Adipocyte (in vitro differentiated cells): Measurements from ENCODE around the gene GRK1.
A peak's percentile ranks its signal among the peaks of the same experiment; 100 is the strongest.
"Not testable (repeated sequence)": the region's sequence is repeated elsewhere in the genome, so short reads cannot be mapped to it uniquely, and the experiment has no call there.

Experiments used
- DNase-seq: peaks from one replicate; pipeline ENCODE4 v3.0.0-alpha.2; 2015; ENCODE audit warnings: low read depth
- H3K27me3 ChIP-seq: replicated peaks from 2 replicates; pipeline ENCODE4 v1.7.0; 2013; ENCODE audit warnings: mild to moderate bottlenecking, low read length, moderate library complexity; ENCODE audit not compliant: control insufficient read depth, insufficient read depth
- H3K36me3 ChIP-seq: 2 replicates; pipeline ENCODE4 v1.7.0; 2013; ENCODE audit warnings: low read length, mild to moderate bottlenecking, moderate library complexity; ENCODE audit not compliant: control insufficient read depth, insufficient read depth, severe bottlenecking
- H3K4me1 ChIP-seq: 2 replicates; pipeline ENCODE4 v1.7.0; 2013; ENCODE audit warnings: mild to moderate bottlenecking, low read length, moderate library complexity; ENCODE audit not compliant: control insufficient read depth, insufficient read depth
- H3K4me3 ChIP-seq: 2 replicates; pipeline ENCODE4 v1.7.0; 2013; ENCODE audit warnings: mild to moderate bottlenecking, low read length, moderate library complexity
- H3K9ac ChIP-seq: 2 replicates; pipeline ENCODE4 v1.7.0; 2013; ENCODE audit warnings: mild to moderate bottlenecking, low read length, moderate library complexity
- H3K9me3 ChIP-seq: 2 replicates; pipeline ENCODE4 v1.7.0; 2013; ENCODE audit warnings: mild to moderate bottlenecking, low read length, moderate library complexity; ENCODE audit not compliant: control insufficient read depth

Gene GRK1

GRCh38 chr13:113670541-113670940, 3.5 kb downstream of the GRK1 start:
- DNase-seq = no peak
- no peaks in the 10 kb centered on the region for H3K4me1 ChIP-seq
- no peak overlapping the region for H3K9ac ChIP-seq
- no peaks in the 10 kb centered on the region for H3K9me3 ChIP-seq
- H3K36me3 ChIP-seq = no peaks in the 10 kb centered on the region
- peaks cover 22% of the 10 kb centered on the region for H3K27me3 ChIP-seq
- H3K4me3 ChIP-seq = no peak overlapping the region

DNA sequence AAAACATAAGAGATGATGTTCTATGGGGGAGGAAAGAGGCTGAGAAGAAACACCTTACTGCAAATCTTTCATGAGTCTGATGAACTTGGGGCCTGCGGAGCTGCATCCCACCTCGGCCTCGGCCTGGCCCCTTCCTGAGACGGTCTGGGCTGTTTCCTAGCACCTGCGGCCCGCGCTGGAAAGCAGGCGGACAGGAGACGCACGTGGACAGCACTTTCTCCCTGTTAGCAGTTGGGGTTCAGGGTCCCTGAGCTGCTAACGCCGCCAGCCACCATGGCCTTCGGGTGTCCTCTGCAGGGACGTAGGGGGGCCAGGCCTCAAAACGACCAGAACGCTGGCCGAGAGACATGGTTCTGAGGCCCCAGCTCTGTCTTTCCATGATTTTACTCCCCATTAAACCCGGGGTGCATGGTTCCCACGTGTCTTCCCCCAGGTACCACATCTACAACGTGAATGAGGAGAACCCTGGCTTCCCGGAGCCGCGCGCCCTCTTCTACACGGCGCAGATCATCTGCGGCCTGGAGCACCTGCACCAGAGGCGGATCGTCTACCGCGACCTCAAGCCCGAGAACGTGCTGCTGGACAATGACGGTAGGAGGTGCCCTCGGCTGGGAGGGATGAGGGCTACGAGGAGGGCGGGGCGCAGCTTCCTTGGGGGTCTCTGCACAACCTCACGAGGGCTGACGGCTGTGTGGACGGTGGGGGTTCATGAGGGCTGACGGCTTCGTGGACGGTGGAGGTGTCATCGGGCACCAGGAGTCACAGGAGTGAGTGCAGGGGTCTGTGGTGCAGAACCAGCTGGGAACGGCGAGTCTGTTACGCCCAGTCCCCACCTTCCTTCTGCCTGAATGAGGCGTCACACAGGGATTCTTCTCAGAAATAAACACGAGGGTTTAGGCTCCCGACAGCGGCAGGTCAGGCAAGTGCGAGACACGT, 4.3 kb downstream of the GRK1 start:
- Histone ChIP-seq H3K4me1 (no peaks in the 10 kb centered on the region), H3K4me3 (no peak overlapping the region), H3K9ac (no peak overlapping the region), H3K36me3 (no peaks in the 10 kb centered on the region), H3K27me3 (peaks cover 16% of the 10 kb centered on the region), H3K9me3 (no peaks in the 10 kb centered on the region)
- DNase-seq = no peak

DNA sequence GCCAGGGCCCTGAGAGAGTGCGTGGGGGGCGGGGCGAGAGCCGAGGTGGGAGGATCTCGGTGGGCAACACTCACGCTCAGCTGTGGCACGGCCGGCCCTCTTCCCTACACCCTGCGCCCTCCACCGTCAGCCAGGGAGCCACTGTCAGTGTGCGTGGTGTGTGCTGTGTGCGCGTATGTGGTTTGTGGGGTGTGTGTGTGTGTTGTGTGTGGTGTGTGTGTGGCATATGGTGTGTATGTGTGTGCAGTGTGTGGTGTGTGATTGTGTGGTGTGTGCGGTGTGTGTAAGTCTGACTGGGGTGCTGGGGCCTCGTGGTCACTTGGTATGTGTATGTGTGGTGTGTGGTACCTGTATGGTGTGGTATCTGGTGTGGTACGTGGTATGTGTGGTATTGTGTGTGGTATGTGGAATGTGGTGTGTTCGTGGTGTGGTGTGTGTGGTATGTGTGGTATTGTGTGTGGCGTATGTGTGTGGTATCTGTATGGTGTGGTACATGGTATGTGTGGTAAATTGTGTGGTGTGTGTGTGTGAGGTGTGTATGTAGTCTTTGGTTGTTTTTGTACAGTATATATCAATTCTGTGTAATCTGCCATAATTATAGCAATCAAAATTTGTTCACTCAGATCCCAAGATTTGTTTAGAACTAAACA, 5.1 kb downstream of the GRK1 start:
- Histone ChIP-seq H3K4me1 (no peaks in the 10 kb centered on the region), H3K9me3 (no peaks in the 10 kb centered on the region), H3K9ac (no peak overlapping the region), H3K27me3 (peaks cover 14% of the 10 kb centered on the region), H3K4me3 (no peak overlapping the region), H3K36me3 (no peaks in the 10 kb centered on the region)
- no peak for DNase-seq

- no peak for DNase-seq
- Histone ChIP-seq H3K27me3 (peaks cover 4% of the 10 kb centered on the region), H3K9me3 (no peaks in the 10 kb centered on the region), H3K36me3 (no peaks in the 10 kb centered on the region), H3K9ac (no peak overlapping the region), H3K4me3 (no peak overlapping the region), H3K4me1 (no peaks in the 10 kb centered on the region)
Measured at GRCh38 chr13:113722921-113723320, 55.9 kb downstream of the GRK1 start.

DNA sequence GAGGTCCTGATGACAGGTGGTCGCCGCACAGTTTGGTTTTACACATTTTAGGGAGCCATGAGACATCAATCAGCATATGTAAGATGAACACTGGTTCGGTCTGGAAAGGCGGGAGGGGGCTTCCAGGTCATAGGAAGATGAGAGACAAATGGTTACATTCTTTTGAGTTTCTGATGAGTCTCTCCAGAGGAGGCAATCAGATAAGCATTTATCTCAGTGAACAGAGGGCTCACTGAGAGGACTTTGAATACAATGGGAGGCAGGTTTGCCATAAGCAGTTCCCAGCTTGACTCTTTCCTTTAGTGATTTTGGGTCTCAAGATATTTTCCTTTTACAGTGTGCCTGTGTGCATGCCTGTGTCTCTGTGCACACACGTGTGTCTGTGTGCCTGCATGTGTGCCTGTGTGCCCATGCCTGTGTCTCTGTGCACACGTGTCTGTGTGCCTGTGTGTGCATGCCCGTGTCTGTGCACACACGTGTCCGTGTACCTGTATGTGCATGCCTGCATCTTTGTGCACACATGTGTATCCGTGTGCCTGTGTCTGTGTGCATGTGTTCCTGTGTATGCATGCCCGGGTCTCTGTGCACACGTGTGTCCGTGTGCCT, 56.5 kb downstream of the GRK1 start:
- Histone ChIP-seq H3K27me3 (peaks cover 6% of the 10 kb centered on the region), H3K36me3 (no peaks in the 10 kb centered on the region), H3K9ac (no peak overlapping the region), H3K4me3 (no peak overlapping the region), H3K9me3 (no peaks in the 10 kb centered on the region), H3K4me1 (no peaks in the 10 kb centered on the region)
- DNase-seq = peak; percentile 3

- peaks cover 13% of the 10 kb centered on the region for H3K27me3 ChIP-seq
- H3K9me3 ChIP-seq = no peaks in the 10 kb centered on the region
- no peaks in the 10 kb centered on the region for H3K36me3 ChIP-seq
- H3K4me1 ChIP-seq = peaks cover 3% of the 10 kb centered on the region
- DNase-seq = no peak
- H3K4me3 ChIP-seq = peak overlapping the region; percentile 61
- no peak overlapping the region for H3K9ac ChIP-seq
Measured at GRCh38 chr13:113724016-113724758, 57.2 kb downstream of the GRK1 start.

- Histone ChIP-seq H3K4me3 (peak overlapping the region; percentile 61), H3K27me3 (peaks cover 19% of the 10 kb centered on the region), H3K4me1 (peaks cover 4% of the 10 kb centered on the region), H3K9me3 (no peaks in the 10 kb centered on the region), H3K9ac (no peak overlapping the region), H3K36me3 (no peaks in the 10 kb centered on the region)
- DNase-seq = peak; percentile 79
Measured at GRCh38 chr13:113724780-113725315, 57.8 kb downstream of the GRK1 start.

GRCh38 chr13:113725329-113726105, 58.5 kb downstream of the GRK1 start:
- H3K27me3 ChIP-seq = peaks cover 21% of the 10 kb centered on the region
- DNase-seq, H3K9me3 ChIP-seq, H3K4me1 ChIP-seq, H3K4me3 ChIP-seq, H3K9ac ChIP-seq, H3K36me3 ChIP-seq: not testable (repeated sequence)

- H3K36me3 ChIP-seq, DNase-seq, H3K9me3 ChIP-seq, H3K4me1 ChIP-seq, H3K9ac ChIP-seq, H3K4me3 ChIP-seq: not testable (repeated sequence)
- peaks cover 29% of the 10 kb centered on the region for H3K27me3 ChIP-seq
Measured at GRCh38 chr13:113726106-113726821, 59.2 kb downstream of the GRK1 start.

- H3K9me3 ChIP-seq = no peaks in the 10 kb centered on the region
- no peak overlapping the region for H3K4me3 ChIP-seq
- DNase-seq = peak; percentile 8
- no peaks in the 10 kb centered on the region for H3K36me3 ChIP-seq
- H3K27me3 ChIP-seq = peaks cover 29% of the 10 kb centered on the region
- no peak overlapping the region for H3K9ac ChIP-seq
- peaks cover 4% of the 10 kb centered on the region for H3K4me1 ChIP-seq
Measured at GRCh38 chr13:113726961-113727411, 60.0 kb downstream of the GRK1 start.
